KMS-11 (cell line): Measurements from ENCODE around the gene MYH10.

Source experiments
- H2AFZ ChIP-seq: fragments of 200-600 bp; sonication (generic); 2 replicates; pipeline ENCODE4 v1.6.1; 2016; ENCODE audit warnings: antibody characterized with exemption, mixed run types, low read depth
- H3K27ac ChIP-seq: fragments of 200-600 bp; sonication (generic); 2 replicates; pipeline ENCODE4 v1.6.1; 2016; ENCODE audit warnings: mild to moderate bottlenecking, mixed run types
- H3K27me3 ChIP-seq: fragments of 200-600 bp; sonication (generic); 2 replicates; pipeline ENCODE4 v1.6.1; 2017; ENCODE audit warnings: mild to moderate bottlenecking, low read depth, mixed run types, moderate library complexity; ENCODE audit not compliant: insufficient read depth
- H3K36me3 ChIP-seq: fragments of 200-600 bp; sonication (generic); 2 replicates; pipeline ENCODE4 v1.6.1; 2017; ENCODE audit warnings: mild to moderate bottlenecking, mixed run types; ENCODE audit not compliant: insufficient read depth
- H3K4me1 ChIP-seq: fragments of 200-600 bp; sonication (generic); 2 replicates; pipeline ENCODE4 v1.6.1; 2016; ENCODE audit warnings: mild to moderate bottlenecking, low read depth, mixed run types; ENCODE audit not compliant: poor library complexity, severe bottlenecking
- H3K4me2 ChIP-seq: fragments of 200-600 bp; sonication (generic); 2 replicates; pipeline ENCODE4 v1.7.0; 2016; ENCODE audit warnings: mild to moderate bottlenecking, mixed run types
- H3K4me3 ChIP-seq: fragments of 200-600 bp; sonication (generic); IDR thresholded peaks from 2 replicates; pipeline ENCODE4 v1.6.1; 2017; ENCODE audit warnings: low read depth, low read length, mixed read lengths; ENCODE audit not compliant: insufficient read depth
- H3K79me2 ChIP-seq: fragments of 200-600 bp; sonication (generic); 2 replicates; pipeline ENCODE4 v1.6.1; 2016; ENCODE audit warnings: low read depth, mixed run types; ENCODE audit not compliant: insufficient read depth
- H3K9ac ChIP-seq: fragments of 200-600 bp; sonication (generic); 2 replicates; pipeline ENCODE4 v1.6.1; 2016; ENCODE audit warnings: mild to moderate bottlenecking, mixed run types
- H4K20me1 ChIP-seq: fragments of 200-600 bp; sonication (generic); 2 replicates; pipeline ENCODE4 v1.6.1; 2016; ENCODE audit warnings: mild to moderate bottlenecking, mixed run types; ENCODE audit not compliant: insufficient read depth
- TF ChIP-seq, protein P1 (sequence below): fragments of 200-600 bp; sonication (generic); conservative IDR thresholded peaks from 2 replicates; pipeline ENCODE4 v1.6.1; 2017; ENCODE audit warnings: low read depth, mild to moderate bottlenecking, antibody characterized with exemption, low read length, moderate library complexity, mixed read lengths

Gene MYH10

GRCh38 chr17:8608001-8608400 lies 22.5 kb downstream of the MYH10 start:
- Histone ChIP-seq H2AFZ (no peak overlapping the region), H3K9ac (no peak overlapping the region), H3K27me3 (no peaks in the 10 kb centered on the region), H3K27ac (no peak overlapping the region), H3K4me2 (no peak overlapping the region), H4K20me1 (no peaks in the 10 kb centered on the region), H3K36me3 (no peaks in the 10 kb centered on the region), H3K79me2 (no peaks in the 10 kb centered on the region), H3K4me3 (no peak overlapping the region), H3K4me1 (peaks cover 11% of the 10 kb centered on the region)
- TF ChIP-seq, protein P1, sequence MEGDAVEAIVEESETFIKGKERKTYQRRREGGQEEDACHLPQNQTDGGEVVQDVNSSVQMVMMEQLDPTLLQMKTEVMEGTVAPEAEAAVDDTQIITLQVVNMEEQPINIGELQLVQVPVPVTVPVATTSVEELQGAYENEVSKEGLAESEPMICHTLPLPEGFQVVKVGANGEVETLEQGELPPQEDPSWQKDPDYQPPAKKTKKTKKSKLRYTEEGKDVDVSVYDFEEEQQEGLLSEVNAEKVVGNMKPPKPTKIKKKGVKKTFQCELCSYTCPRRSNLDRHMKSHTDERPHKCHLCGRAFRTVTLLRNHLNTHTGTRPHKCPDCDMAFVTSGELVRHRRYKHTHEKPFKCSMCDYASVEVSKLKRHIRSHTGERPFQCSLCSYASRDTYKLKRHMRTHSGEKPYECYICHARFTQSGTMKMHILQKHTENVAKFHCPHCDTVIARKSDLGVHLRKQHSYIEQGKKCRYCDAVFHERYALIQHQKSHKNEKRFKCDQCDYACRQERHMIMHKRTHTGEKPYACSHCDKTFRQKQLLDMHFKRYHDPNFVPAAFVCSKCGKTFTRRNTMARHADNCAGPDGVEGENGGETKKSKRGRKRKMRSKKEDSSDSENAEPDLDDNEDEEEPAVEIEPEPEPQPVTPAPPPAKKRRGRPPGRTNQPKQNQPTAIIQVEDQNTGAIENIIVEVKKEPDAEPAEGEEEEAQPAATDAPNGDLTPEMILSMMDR, result no peak

- H3K4me1 ChIP-seq, result peaks cover 3% of the 10 kb centered on the region
- no peak overlapping the region for H3K27ac ChIP-seq
- no peak overlapping the region for H3K4me2 ChIP-seq
- H4K20me1 ChIP-seq, result no peaks in the 10 kb centered on the region
- H2AFZ ChIP-seq, result no peak overlapping the region
- no peaks in the 10 kb centered on the region for H3K79me2 ChIP-seq
- TF ChIP-seq, protein P1, result no peak
- no peak overlapping the region for H3K9ac ChIP-seq
- H3K4me3 ChIP-seq, result no peak overlapping the region
- H3K36me3 ChIP-seq, result no peaks in the 10 kb centered on the region
- no peaks in the 10 kb centered on the region for H3K27me3 ChIP-seq
Observed at GRCh38 chr17:8606401-8606800, 24.1 kb downstream of the MYH10 start.

DNA sequence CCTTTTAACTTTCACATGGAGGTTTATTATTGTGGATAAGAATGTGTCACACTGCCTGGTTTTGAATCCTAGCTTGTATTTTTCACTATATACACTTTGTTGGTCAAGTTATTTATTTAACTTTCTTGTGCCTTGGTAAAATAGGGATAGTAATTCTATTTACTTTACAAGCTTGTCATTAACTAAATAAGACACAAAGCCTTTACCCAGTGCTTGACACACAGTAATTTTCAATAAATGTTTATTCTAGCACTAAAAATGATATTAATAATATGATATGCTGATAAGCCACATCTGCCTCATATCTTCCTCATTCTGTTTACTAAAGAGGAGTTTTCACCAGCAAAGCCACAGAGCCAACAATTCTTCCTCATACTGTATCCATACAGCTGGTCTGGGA lies 27.8 kb downstream of the MYH10 start:
- no peaks in the 10 kb centered on the region for H3K36me3 ChIP-seq
- no peak overlapping the region for H3K9ac ChIP-seq
- H3K27me3 ChIP-seq, result no peaks in the 10 kb centered on the region
- TF ChIP-seq, protein P1, result no peak
- no peaks in the 10 kb centered on the region for H3K79me2 ChIP-seq
- no peak overlapping the region for H3K27ac ChIP-seq
- no peak overlapping the region for H3K4me3 ChIP-seq
- H4K20me1 ChIP-seq, result no peaks in the 10 kb centered on the region
- H3K4me1 ChIP-seq, result no peaks in the 10 kb centered on the region
- no peak overlapping the region for H2AFZ ChIP-seq
- H3K4me2 ChIP-seq, result no peak overlapping the region

DNA sequence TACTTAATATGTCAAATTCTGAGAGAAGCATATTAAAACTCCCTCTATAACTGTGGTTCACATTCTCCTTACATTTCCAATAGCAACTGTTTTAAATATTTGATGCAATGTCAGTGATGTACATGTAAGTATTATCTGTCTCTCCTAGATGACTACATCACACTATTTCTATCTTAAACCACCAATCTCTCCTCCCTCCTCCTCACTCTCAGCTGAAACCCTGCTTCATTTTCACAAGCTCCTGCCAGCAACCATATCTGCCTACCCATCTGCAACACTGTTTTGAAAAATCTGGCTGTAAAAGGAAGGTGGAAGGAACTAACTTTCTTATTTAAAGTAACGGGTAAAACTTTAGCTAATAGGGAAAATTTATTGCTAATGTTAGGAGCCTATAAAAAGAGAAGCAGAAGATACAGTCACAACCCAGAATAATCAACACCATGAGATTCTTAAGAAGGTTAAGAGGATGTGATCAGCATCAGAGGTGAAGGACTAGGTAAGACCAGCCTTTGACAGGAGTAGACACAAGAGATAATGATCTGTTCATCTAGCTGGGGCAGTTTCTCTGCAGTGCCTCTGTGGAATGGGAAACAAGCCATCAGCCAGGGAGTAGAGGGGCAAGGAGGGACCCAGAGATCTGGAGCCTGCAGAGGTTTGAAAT lies 31.0 kb downstream of the MYH10 start:
- Histone ChIP-seq H3K4me2 (no peak overlapping the region), H3K79me2 (no peaks in the 10 kb centered on the region)

More for the DNA sequence above, 31.0 kb downstream of the MYH10 start:
- TF ChIP-seq, protein P1, result no peak
- Histone ChIP-seq H3K27me3 (no peaks in the 10 kb centered on the region), H3K27ac (no peak overlapping the region), H3K4me3 (no peak overlapping the region), H2AFZ (no peak overlapping the region), H3K9ac (no peak overlapping the region), H3K4me1 (no peaks in the 10 kb centered on the region), H4K20me1 (no peaks in the 10 kb centered on the region), H3K36me3 (no peaks in the 10 kb centered on the region)
